Measurements from ENCODE around the gene HDAC4. TPM values are rescaled to one million over a fixed set of nuclear protein-coding genes. Genes with fewer than 3 reads are reported as not detected.

Gene HDAC4
- total and polyA plus RNA-seq, 2 donors (not counting 1 experiment from before 2014, with no cell fraction given) = 13.5 to 46.0 TPM

DNA sequence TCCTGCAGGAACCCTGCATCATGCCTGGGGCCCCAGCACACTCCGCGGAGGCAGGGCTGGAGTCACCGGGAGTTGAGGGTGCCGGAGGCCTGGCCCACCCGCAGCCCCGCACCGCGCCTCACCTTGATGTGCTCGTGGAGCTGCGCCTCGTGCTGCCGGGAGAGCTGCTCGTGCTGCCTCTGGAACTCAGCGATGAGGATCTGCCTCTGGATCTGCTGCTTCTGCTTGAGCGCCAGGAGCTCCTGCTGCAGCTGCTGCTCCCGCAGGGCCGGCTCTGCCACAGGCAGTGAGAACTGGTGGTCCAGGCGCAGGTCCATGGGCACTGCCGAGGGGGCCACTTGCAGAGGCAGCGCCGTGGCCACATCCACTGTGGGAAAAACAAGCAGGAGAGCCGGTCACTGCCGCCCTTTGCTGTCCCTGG lies 211.1 kb downstream of the HDAC4 start:
- peaks cover 0 to 14% of the 10 kb centered on the region in 2 experiments for H3K36me3 ChIP-seq (replicated peaks in 1 of 2; ENCODE audit: control extremely low read depth in 1 of 2, control insufficient read depth in 1 of 2, extremely low read depth in 1 of 2, insufficient read depth in 2 of 2, low read length in 1 of 2)
- H2AFZ ChIP-seq (ENCODE audit: insufficient read depth, low read depth, low read length, poor library complexity, severe bottlenecking) = no peak overlapping the region

DNA sequence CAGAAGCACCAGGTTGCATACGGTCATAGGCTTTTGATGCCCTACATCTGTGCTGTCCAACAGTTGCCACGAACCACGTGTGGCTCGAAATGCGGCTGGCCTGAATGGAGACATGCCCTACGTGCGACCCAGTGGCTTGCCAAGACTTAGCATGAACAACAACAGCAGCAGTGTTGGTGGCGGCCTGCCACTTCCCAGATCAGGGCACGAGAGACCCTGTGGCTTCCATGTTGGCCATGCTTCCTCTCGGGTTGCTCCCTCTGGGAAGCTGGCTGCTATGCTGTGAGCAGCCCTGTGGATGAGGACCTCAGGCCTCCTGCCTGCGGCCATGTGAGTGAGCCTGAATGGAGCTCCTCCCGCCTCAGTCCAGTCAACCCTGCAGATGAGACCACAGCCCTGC lies 212.3 kb downstream of the HDAC4 start:
- CTCF ChIA-PET = interaction anchor here (0.6 kb wide), 1 partner anchor 233 kb away, joined by 3 read pairs; no protein-coding TSS in a partner anchor
- no peak for TF ChIP-seq EZH2 (IDR thresholded peaks at IDR 0.05; ENCODE audit: borderline replicate concordance, insufficient read depth, low read depth, low read length, poor library complexity, severe bottlenecking)
- TF ChIP-seq, protein P1, sequence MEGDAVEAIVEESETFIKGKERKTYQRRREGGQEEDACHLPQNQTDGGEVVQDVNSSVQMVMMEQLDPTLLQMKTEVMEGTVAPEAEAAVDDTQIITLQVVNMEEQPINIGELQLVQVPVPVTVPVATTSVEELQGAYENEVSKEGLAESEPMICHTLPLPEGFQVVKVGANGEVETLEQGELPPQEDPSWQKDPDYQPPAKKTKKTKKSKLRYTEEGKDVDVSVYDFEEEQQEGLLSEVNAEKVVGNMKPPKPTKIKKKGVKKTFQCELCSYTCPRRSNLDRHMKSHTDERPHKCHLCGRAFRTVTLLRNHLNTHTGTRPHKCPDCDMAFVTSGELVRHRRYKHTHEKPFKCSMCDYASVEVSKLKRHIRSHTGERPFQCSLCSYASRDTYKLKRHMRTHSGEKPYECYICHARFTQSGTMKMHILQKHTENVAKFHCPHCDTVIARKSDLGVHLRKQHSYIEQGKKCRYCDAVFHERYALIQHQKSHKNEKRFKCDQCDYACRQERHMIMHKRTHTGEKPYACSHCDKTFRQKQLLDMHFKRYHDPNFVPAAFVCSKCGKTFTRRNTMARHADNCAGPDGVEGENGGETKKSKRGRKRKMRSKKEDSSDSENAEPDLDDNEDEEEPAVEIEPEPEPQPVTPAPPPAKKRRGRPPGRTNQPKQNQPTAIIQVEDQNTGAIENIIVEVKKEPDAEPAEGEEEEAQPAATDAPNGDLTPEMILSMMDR (IDR thresholded peaks at IDR 0.05) = no peak
- POLR2A ChIA-PET = no interaction called here
- Histone ChIP-seq H3K36me3 (replicated peaks in 1 of 2; ENCODE audit: control extremely low read depth in 1 of 2, control insufficient read depth in 1 of 2, extremely low read depth in 1 of 2, insufficient read depth in 2 of 2, low read length in 1 of 2) (peaks cover 0 to 14% of the 10 kb centered on the region in 2 experiments), H3K9me3 (ENCODE audit: control extremely low read depth in 1 of 3, control insufficient read depth in 2 of 3, insufficient read depth in 1 of 3, low read length in 2 of 3) (peaks cover 0 to 22% (median 2%) of the 10 kb centered on the region in 3 donors), H3K4me1 (ENCODE audit: control insufficient read depth in 2 of 2, insufficient read depth in 2 of 2, low read length in 2 of 2) (no peaks in the 10 kb centered on the region), H3K9ac (ENCODE audit: low read length) (no peak overlapping the region), H3K4me2 (replicated peaks; ENCODE audit: low read depth, low read length, poor library complexity, severe bottlenecking) (no peak overlapping the region), H3K27me3 (replicated peaks in 1 of 4; ENCODE audit: control extremely low read depth in 1 of 4, control insufficient read depth in 3 of 4, insufficient read depth in 4 of 4, low read length in 3 of 4) (no peaks in the 10 kb centered on the region), H4K20me1 (ENCODE audit: control insufficient read depth, insufficient read depth, low read length, poor library complexity, severe bottlenecking) (no peaks in the 10 kb centered on the region), H2AFZ (ENCODE audit: insufficient read depth, low read depth, low read length, poor library complexity, severe bottlenecking) (no peak overlapping the region), H3K4me3 (ENCODE audit: control extremely low read depth in 1 of 5, extremely low read depth in 1 of 5, insufficient read depth in 1 of 5, low read depth in 2 of 5, low read length in 4 of 5) (no peak overlapping the region), H3K79me2 (ENCODE audit: control insufficient read depth, insufficient read depth, low read length) (no peaks in the 10 kb centered on the region), H3K27ac (ENCODE audit: low read length in 2 of 2) (no peak overlapping the region)
- Mint-ChIP-seq H3K9me3 (ENCODE audit: insufficient read depth) (no peaks in the 10 kb centered on the region), H3K27me3 (no peaks in the 10 kb centered on the region), H3K27ac (no peak overlapping the region), H3K4me1 (peaks cover 5% of the 10 kb centered on the region), H3K4me3 (no peak overlapping the region)
- 99% methylated on average over 12 of the region's 12 CpGs for WGBS (ENCODE audit: insufficient coverage)
- intact Hi-C loops (cut with micrococcal nuclease) = no loop called here
- DNase-seq (no peak), ATAC-seq (ENCODE audit: low read depth) (no peak)

More for the DNA sequence above, 211.1 kb downstream of the HDAC4 start:
- H4K20me1 ChIP-seq (ENCODE audit: control insufficient read depth, insufficient read depth, low read length, poor library complexity, severe bottlenecking) = no peaks in the 10 kb centered on the region
- TF ChIP-seq EZH2 (IDR thresholded peaks at IDR 0.05; ENCODE audit: borderline replicate concordance, insufficient read depth, low read depth, low read length, poor library complexity, severe bottlenecking) = no peak
- TF ChIP-seq, protein P1 (IDR thresholded peaks at IDR 0.05) = no peak
- intact Hi-C loops (cut with micrococcal nuclease) = no loop called here
- DNase-seq (no peak), ATAC-seq (ENCODE audit: low read depth) (no peak)
- H3K79me2 ChIP-seq (ENCODE audit: control insufficient read depth, insufficient read depth, low read length) = no peaks in the 10 kb centered on the region
- Mint-ChIP-seq H3K9me3 (ENCODE audit: insufficient read depth) (no peaks in the 10 kb centered on the region), H3K4me1 (peaks cover 5% of the 10 kb centered on the region), H3K27ac (no peak overlapping the region), H3K27me3 (no peaks in the 10 kb centered on the region), H3K4me3 (no peak overlapping the region)
- 98% methylated on average over 23 of the region's 23 CpGs for WGBS (ENCODE audit: insufficient coverage)
- no peaks in the 10 kb centered on the region for H3K27me3 ChIP-seq (replicated peaks in 1 of 4; ENCODE audit: control extremely low read depth in 1 of 4, control insufficient read depth in 3 of 4, insufficient read depth in 4 of 4, low read length in 3 of 4)
- no peak overlapping the region for H3K4me2 ChIP-seq (replicated peaks; ENCODE audit: low read depth, low read length, poor library complexity, severe bottlenecking)
- ChIA-PET POLR2A (no interaction called here), CTCF (no interaction called here)
- H3K4me1 ChIP-seq (ENCODE audit: control insufficient read depth in 2 of 2, insufficient read depth in 2 of 2, low read length in 2 of 2) = no peaks in the 10 kb centered on the region
- no peak overlapping the region for H3K27ac ChIP-seq (ENCODE audit: low read length in 2 of 2)
- H3K4me3 ChIP-seq (ENCODE audit: control extremely low read depth in 1 of 5, extremely low read depth in 1 of 5, insufficient read depth in 1 of 5, low read depth in 2 of 5, low read length in 4 of 5) = no peak overlapping the region
- no peak overlapping the region for H3K9ac ChIP-seq (ENCODE audit: low read length)
- peaks cover 0 to 22% (median 2%) of the 10 kb centered on the region in 3 donors for H3K9me3 ChIP-seq (ENCODE audit: control extremely low read depth in 1 of 3, control insufficient read depth in 2 of 3, insufficient read depth in 1 of 3, low read length in 2 of 3)
